LNCaP clone FGC (cell line): Measurements from ENCODE around the gene NOS2.

Experiments
- DNase-seq: peaks from one replicate; pipeline ENCODE4 v3.0.0-alpha.2; 2011; ENCODE audit warnings: low read depth
- H3K4me3 ChIP-seq: 2 replicates; pipeline ENCODE4 v1.5.1; 2011; ENCODE audit warnings: mild to moderate bottlenecking, low read depth, low read length, control low read depth
- CTCF ChIP-seq: IDR thresholded peaks from 2 replicates; pipeline ENCODE4 v1.5.1; 2012; ENCODE audit warnings: mild to moderate bottlenecking; ENCODE audit not compliant: control insufficient read depth, insufficient read depth; ENCODE audit errors: extremely low read depth

Gene NOS2

GRCh38 chr17:27793906-27794569 is 6.3 kb downstream of the NOS2 start:
- TF ChIP-seq CTCF = no peak
- H3K4me3 ChIP-seq = no peak overlapping the region
- peak; percentile 72 for DNase-seq

- H3K4me3 ChIP-seq = no peak overlapping the region
- TF ChIP-seq CTCF = peak; percentile 5; the same call in 1 of the 2 replicates
- DNase-seq = no peak
Observed at GRCh38 chr17:27793168-27793905, 7.0 kb downstream of the NOS2 start.

DNA sequence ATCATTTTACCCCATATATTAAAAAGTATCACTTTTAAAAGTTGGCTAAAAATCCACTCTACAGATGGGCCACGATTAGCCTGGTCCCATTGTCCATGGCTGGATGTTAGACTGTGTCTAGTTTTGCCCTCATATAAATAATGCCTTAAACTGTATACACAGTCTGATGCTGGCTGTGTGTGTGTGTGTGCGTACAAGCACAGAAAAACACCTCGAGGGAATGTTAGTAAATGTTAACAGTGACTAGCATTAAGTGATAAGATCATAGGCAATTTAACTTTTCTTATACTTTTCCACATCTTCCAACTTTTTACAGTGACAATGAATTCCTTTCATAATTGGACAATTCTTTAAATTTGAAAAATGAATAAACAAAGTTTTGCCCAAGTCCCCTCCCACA is 8.2 kb downstream of the NOS2 start:
- no peak for TF ChIP-seq CTCF
- H3K4me3 ChIP-seq = no peak overlapping the region
- no peak for DNase-seq

- no peak for DNase-seq
- no peak overlapping the region for H3K4me3 ChIP-seq
- no peak for TF ChIP-seq CTCF
Observed at GRCh38 chr17:27788919-27789318, 11.4 kb downstream of the NOS2 start.

- DNase-seq = no peak
- TF ChIP-seq CTCF = no peak
- H3K4me3 ChIP-seq = no peak overlapping the region
Observed at GRCh38 chr17:27783440-27784350, 16.6 kb downstream of the NOS2 start.

- no peak for TF ChIP-seq CTCF
- no peak for DNase-seq
- H3K4me3 ChIP-seq = no peak overlapping the region
Observed at GRCh38 chr17:27782791-27783206, 17.5 kb downstream of the NOS2 start.
